ENCODE data around the gene ALLC.

The ALLC gene

GRCh38 chr2:3647246-3647645 lies 10.8 kb upstream of the ALLC start:
- TF ChIP-seq EZH2phosphoT487 (IDR thresholded peaks at IDR 0.05; ENCODE audit: low read depth) (no peak), CTCF (IDR thresholded peaks at IDR 0.05; ENCODE audit: low read depth, low read length) (no peak)
- no peaks in the 10 kb centered on the region for H3K79me2 ChIP-seq (ENCODE audit: low read length)
- H3K36me3 ChIP-seq (replicated peaks; ENCODE audit: low read depth, low read length) = no peaks in the 10 kb centered on the region
- H2AFZ ChIP-seq (ENCODE audit: low read depth, low read length) = no peak overlapping the region
- no peak overlapping the region for H3K27ac ChIP-seq (ENCODE audit: low read length)
- H3K9ac ChIP-seq (ENCODE audit: low read length) = no peak overlapping the region
- no peak overlapping the region for H3K4me2 ChIP-seq (ENCODE audit: low read length)
- H4K20me1 ChIP-seq (ENCODE audit: insufficient read depth, low read length) = no peaks in the 10 kb centered on the region
- H3K4me3 ChIP-seq (ENCODE audit: low read length) = no peak overlapping the region
- H3K27me3 ChIP-seq (ENCODE audit: low read depth, low read length) = no peaks in the 10 kb centered on the region
- H3K4me1 ChIP-seq (ENCODE audit: low read length) = peaks cover 20% of the 10 kb centered on the region
- no peaks in the 10 kb centered on the region for H3K9me3 ChIP-seq (ENCODE audit: insufficient read depth, low read length)

GRCh38 chr2:3647831-3648651 lies 10.0 kb upstream of the ALLC start:
- Histone ChIP-seq H2AFZ (ENCODE audit: low read depth, low read length) (no peak overlapping the region), H3K27ac (ENCODE audit: low read length) (no peak overlapping the region), H3K36me3 (replicated peaks; ENCODE audit: low read depth, low read length) (no peaks in the 10 kb centered on the region), H3K9me3 (ENCODE audit: insufficient read depth, low read length) (no peaks in the 10 kb centered on the region), H3K4me2 (ENCODE audit: low read length) (no peak overlapping the region), H3K79me2 (ENCODE audit: low read length) (no peaks in the 10 kb centered on the region), H4K20me1 (ENCODE audit: insufficient read depth, low read length) (no peaks in the 10 kb centered on the region), H3K9ac (ENCODE audit: low read length) (no peak overlapping the region), H3K4me1 (ENCODE audit: low read length) (peaks cover 26% of the 10 kb centered on the region), H3K27me3 (ENCODE audit: low read depth, low read length) (no peaks in the 10 kb centered on the region), H3K4me3 (ENCODE audit: low read length) (no peak overlapping the region)
- TF ChIP-seq CTCF (IDR thresholded peaks at IDR 0.05; ENCODE audit: low read depth, low read length) = no peak
- TF ChIP-seq EZH2phosphoT487 (IDR thresholded peaks at IDR 0.05; ENCODE audit: low read depth) = no peak

GRCh38 chr2:3648652-3649177 lies 9.3 kb upstream of the ALLC start:
- H3K9me3 ChIP-seq (ENCODE audit: insufficient read depth, low read length) = no peaks in the 10 kb centered on the region
- peaks cover 26% of the 10 kb centered on the region for H3K4me1 ChIP-seq (ENCODE audit: low read length)
- H3K27ac ChIP-seq (ENCODE audit: low read length) = no peak overlapping the region
- no peak for TF ChIP-seq EZH2phosphoT487 (IDR thresholded peaks at IDR 0.05; ENCODE audit: low read depth)
- TF ChIP-seq CTCF (IDR thresholded peaks at IDR 0.05; ENCODE audit: low read depth, low read length) = no peak
- no peak overlapping the region for H3K9ac ChIP-seq (ENCODE audit: low read length)
- no peak overlapping the region for H2AFZ ChIP-seq (ENCODE audit: low read depth, low read length)
- H3K36me3 ChIP-seq (replicated peaks; ENCODE audit: low read depth, low read length) = no peaks in the 10 kb centered on the region
- H3K4me3 ChIP-seq (ENCODE audit: low read length) = no peak overlapping the region
- no peaks in the 10 kb centered on the region for H4K20me1 ChIP-seq (ENCODE audit: insufficient read depth, low read length)
- no peaks in the 10 kb centered on the region for H3K79me2 ChIP-seq (ENCODE audit: low read length)
- no peaks in the 10 kb centered on the region for H3K27me3 ChIP-seq (ENCODE audit: low read depth, low read length)
- no peak overlapping the region for H3K4me2 ChIP-seq (ENCODE audit: low read length)

GRCh38 chr2:3649581-3649980 lies 8.4 kb upstream of the ALLC start:
- Histone ChIP-seq H3K79me2 (ENCODE audit: low read length) (no peaks in the 10 kb centered on the region), H4K20me1 (ENCODE audit: insufficient read depth, low read length) (no peaks in the 10 kb centered on the region), H2AFZ (ENCODE audit: low read depth, low read length) (no peak overlapping the region), H3K4me3 (ENCODE audit: low read length) (no peak overlapping the region), H3K9ac (ENCODE audit: low read length) (no peak overlapping the region), H3K36me3 (replicated peaks; ENCODE audit: low read depth, low read length) (no peaks in the 10 kb centered on the region), H3K27me3 (ENCODE audit: low read depth, low read length) (no peaks in the 10 kb centered on the region), H3K4me1 (ENCODE audit: low read length) (peaks cover 26% of the 10 kb centered on the region), H3K4me2 (ENCODE audit: low read length) (no peak overlapping the region), H3K9me3 (ENCODE audit: insufficient read depth, low read length) (no peaks in the 10 kb centered on the region), H3K27ac (ENCODE audit: low read length) (no peak overlapping the region)
- TF ChIP-seq EZH2phosphoT487 (IDR thresholded peaks at IDR 0.05; ENCODE audit: low read depth) (no peak), CTCF (IDR thresholded peaks at IDR 0.05; ENCODE audit: low read depth, low read length) (no peak)
